Stimulated activated CD8-positive, alpha-beta memory T cell treated with anti-CD3 and anti-CD28 coated beads, Interleukin-7, amount 100 ng/mL, for 48 hours (primary cell): ENCODE results near the gene ERFL.
"Not testable (repeated sequence)": the region's sequence is repeated elsewhere in the genome, so short reads cannot be mapped to it uniquely, and the experiment has no call there.

ENCODE experiments used
- DNase-seq, 2 donors: peaks; one replicate each; pipeline ENCODE4 v3.0.0-alpha.2; 2020; ENCODE audit warnings: low read depth in 1 of 2; ENCODE audit errors: extremely low read depth in 1 of 2

ERFL gene

DNA sequence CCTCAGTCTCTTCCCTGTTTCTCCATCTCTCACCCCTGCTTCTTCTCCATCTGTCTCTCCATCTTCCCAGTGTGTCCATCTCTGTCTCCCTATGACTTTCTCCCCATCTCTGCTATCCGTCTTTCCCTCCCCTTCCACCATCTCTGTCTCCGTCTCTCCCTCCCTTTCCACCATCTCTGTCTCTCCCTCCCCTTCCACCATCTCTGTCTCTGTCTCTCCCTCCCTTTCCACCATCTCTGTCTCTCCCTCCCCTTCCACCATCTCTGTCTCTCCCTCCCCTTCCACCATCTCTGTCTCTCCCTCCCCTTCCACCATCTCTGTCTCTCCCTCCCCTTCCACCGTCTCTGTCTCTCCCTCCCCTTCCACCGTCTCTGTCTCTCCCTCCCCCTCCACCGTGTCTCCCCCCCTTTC lies 13.8 kb downstream of the ERFL start:
- not testable (repeated sequence) for DNase-seq

DNA sequence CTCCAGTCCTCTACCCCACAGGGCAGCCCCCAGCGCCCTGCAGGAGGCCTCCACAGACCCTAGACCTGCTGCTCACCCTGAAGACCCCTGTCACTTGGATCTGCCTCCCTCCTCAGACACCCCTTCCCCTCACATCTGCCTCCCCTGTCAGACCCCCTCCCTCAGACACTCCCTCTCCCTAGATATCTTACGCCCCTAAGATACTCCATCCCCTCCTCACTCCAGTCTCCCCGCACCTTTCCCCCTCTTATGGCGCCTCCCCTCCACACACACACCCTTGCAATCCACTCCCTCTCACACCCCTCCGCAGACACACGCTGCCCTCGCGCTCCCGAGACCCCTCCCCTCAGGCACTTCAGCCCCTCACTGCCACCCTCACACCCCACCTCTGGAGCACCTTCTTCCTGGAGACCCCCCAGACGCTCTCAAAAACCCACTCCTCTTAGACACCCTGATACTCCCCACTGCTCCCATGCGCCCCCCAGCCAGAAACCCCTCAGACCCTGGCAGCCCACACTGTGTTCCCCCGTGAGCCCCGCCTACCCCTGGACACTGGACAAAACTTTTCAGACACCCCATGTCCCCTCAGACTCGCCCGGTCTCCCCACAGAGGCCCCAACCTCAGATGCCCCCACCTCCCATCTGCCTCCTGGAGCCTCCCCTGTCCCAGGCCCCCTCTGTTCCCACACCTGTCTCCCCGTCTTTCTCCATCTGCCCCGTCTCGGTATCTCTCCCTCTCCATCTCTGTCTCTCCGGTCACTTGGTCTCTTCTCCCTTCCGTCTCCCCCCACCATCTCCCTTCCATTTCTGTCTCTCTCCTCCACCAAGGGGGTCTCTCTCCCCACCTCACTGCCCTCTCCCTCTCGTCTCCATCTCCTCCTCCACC lies 14.5 kb downstream of the ERFL start:
- DNase-seq, result no peak

DNA sequence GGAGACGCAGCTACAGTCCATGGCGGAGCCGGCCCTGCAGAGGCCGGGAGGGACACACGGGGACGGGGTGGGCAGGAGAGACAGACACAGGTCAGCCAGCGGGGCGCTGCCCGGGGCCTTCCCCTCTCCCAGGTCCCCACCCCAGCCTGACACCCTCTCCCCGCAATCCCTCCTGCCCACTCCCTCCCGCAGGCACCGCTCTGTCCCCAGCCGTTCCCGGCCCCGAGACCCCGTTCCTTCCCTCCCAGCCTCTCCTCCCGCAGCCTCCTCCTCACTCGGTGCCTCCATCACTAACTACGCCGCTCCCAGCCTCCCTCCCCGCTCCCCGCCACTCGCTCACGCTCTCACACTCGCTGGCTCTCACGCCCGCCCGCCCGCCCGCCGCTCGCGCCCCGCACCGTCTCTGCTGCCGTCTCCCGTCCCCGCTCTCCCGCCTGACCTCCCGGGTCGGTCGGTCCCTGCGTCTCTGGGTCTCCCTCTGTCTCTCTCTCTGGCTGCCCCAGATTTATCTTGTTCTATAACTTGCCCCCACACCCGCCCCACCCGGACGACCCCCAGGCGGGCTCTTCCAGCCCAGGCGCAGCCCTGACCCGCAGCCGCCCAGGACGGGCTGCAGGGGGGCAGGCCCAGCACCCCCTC lies 15.2 kb downstream of the ERFL start:
- no peak for DNase-seq

DNA sequence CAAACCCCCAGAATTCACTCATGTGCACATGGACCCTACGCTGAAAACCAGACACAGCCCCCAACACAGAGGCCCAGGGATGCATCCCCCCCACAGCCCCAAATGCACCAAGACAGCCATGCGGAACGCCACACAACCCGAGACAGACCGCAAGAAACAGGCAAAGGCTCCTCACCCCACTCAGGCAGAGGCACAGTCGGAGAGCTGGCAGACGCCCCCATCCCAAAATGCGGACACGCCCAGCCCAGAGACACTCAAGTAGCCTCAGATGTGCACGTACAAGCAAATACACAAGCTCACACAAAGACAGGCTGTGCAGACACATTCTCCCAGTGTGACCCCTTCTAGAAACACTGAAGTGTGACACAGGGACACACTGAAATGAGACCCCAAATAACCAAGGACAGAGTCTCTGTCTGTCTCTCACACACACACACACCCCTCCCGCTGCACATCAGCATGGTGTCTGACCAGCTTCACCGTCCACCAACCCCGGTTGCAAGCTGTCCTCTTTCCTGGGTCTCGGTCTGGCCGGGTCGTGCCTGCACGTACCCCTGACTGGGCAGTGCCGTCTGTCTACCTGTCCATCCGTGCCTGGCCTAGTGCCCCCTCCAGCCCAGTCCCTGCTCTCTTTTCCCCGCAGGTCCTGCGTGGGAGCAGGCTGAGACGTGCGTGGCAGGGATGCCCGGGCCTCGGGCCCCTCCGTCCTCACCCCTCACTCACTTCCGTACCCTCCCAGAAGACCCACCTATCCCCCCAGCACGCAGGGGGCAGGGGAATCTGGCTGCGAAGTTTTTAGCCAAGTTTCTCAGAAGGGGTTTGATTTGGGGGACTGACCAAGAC lies 16.1 kb downstream of the ERFL start:
- no peak for DNase-seq

- no peak for DNase-seq
These were observed 17.0 kb downstream of the ERFL start for GRCh38 chr19:41910992-41911888.

DNA sequence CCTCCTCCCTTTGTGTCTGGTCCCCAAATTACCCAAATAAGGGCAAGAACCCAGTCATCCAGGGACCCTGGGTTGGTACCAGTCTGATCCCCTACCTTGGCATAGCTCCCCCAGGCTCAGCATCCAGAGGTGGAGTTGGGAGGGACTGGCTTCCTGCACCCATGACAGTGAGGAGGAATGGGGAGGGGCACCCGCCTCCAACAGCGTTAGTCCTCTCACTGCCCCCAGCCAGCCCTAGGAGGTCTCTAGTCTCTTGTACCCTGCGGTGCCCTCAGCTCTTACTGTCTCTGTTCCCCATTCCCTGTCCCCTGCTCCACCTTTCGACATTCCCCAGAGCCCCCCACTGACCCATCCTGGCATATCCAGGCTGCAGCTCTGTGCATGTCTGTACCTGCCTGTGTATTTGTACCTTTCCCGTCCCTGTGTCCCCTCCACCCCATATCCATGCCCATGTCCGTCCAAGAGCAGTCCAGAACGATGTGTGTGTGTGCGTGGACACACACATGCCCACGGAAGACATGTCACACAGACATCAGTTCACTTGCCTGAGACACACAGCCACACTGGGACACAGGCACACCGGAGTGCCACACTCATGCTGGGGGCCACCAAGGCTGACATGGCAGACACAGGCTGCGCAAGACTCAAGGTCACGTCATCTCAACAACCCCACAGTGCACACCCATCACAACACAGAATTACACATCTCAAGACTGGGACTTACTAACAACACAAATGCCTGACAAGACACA lies 17.8 kb downstream of the ERFL start:
- no peak for DNase-seq

DNA sequence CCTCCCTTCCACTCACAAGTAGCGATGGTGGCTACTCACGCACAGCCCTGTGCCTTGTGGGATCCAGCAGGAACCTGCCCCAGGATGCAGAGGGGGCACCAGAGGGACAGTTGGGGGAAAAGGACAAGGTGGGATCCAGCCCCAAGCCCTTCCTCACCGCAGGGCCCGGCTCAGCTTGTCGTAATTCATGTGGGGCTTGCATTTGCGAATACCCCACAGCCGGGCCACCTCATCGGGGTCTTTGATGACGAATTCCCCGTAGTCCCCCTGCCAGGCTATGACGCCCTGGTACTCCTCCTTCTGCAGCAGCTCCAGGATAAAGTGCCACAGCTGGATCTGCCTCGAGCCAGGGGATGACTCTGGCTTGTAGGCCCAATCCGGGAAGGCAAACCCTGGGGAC lies 18.5 kb downstream of the ERFL start:
- DNase-seq, result no peak

DNA sequence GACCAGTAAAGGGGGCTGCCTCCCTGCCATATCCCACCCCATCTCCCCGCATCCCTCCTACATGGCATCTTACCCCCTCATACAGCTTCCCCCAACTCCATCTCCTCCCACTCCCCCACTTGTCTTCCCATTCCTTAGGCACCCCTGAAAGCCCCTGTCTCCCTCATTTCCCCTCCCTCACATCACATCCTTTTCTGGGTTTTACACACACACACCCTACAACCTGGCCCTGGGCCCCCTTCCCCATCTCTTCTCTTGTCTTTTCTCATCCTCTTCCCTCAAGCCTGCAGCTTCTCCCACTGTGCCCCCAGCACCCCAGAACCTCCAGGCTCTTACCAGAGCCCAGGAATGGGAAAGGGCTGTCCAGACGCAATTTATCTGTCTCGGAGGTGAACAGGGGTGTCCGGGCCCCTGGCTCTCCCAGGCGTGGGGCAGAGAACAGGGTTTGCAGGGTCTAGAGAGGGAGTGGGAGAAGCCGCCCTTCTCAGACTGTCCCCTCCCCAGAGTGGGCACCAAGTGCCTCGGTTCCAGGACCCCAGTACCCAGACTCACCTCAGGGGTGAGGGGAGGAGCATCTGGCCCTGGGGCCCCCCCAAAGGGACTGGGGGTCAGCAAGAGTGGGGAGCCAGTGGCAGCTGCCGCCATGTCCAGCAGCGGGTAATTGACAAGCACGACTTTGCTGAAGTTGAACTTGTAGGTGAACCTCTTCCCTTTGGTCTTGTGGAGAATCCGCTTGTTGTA lies 19.4 kb downstream of the ERFL start:
- DNase-seq, result no peak

DNA sequence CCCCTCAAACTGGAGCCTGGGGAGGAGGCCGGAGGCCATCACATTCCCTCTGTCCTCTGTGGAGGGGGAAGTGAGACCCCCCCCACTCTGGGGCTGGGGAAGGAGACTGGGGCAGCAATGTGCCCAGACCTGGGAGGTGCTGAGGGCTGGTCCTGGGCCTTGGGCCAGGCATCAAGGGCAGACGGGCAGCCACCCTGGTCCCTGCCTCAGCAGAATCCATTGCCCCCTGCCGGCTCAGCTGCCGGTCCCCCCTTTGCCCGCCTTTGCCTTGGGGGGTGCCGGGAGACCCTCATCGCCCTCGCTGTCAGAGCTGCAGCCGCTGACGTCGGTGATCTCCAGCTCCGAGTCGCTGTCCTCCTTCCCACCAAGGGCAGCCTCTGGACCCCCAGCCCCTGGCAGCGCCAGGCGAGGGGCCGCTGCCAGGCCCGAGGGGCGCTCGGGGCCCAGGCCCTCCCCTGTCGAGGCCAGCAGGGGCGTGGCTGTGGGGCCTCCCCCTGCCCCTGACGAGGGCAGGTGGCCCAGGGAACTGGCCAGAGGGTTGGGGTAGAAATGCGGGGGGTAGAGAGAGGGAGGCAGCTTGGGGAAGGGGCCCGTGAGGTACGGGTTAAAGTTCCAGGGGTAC lies 20.1 kb downstream of the ERFL start:
- no peak for DNase-seq

GRCh38 chr19:41906916-41907680 lies 21.2 kb downstream of the ERFL start:
- DNase-seq, result no peak

DNA sequence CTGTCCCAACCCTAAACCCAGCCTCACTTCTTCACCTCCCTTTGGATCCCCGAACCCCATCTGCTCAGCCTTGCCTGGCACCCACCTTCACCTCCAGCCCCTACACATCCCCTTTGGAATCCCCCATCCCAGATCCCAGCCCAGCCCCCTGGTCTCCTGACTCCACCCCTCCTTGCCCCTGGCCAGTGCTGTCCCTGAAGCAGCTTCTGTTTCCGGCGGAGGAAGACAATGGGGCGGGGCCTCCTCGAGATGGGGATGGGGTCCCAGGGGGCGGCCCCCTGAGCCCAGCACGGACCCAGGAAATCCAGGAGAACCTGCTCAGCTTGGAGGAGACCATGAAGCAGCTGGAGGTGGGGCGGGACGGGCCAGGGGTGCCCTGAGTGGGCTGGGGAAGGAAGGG lies 22.0 kb downstream of the ERFL start:
- no peak for DNase-seq

DNA sequence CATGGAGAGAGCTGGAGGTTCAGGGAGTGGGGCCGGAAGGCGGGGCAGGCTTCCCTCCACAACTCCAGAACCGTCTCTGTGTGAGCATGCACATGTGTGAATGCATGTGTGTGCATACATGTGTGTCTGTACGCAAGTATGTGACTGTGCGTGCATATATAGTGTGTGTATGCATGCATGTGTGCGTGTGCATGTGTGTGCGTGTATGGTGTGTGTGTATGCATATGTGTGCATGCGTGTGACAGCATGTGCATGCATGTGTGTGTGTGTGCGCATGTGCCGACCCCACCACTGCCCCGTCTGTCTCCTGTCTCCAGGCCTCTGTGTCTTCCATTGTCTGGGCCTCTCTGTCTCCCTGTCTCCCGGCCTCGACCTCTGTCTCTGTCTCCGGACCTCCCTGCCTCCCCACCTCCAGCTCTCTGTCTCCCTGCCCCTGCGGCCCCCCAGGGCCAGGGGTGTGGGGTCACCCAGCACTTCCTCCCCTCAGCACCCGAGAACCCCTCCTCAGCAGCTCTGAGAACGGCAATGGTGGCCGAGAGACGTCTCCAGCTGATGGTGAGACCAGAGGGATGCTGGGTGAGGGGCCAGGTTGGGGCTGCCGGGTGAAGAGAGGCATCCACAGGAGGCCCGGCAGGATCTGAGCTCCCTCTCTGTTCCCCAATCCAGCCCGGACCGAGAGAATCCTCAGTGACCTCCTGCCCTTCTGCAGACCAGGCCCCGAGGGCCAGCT lies 22.8 kb downstream of the ERFL start:
- DNase-seq, result no peak

DNA sequence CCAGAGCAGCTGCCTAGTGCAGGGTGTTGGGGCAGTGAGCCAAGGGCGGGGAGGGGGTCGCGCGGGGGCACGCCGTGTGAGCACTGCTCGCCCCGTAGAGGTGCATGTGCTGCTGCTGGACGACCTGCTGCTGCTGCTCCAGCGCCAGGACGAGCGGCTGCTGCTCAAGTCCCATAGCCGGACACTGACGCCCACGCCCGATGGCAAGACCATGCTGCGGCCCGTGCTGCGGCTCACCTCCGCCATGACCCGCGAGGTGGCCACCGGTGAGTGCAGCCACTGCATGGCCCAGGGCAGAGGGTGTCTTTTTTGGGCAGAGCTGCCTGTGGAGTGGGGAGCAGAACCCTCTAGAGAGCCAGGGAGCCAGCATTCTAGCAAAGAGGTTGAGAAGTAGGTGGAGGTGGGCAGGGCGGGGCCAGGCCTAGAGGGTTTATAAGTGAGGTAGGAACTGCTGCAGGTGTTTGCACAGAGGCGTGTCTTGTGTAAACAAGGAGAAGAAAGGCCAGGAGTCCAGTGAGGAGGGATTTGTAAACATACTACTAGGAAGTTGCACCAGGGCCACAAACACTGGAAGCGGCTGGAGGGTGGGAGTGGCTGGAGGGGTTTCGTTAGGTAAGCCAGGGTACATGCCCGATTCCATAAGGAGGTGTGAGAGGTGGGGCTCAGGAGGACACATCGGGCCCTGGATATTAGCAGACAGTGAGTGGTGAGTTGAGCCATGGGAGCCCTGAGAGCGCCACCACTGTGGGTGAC lies 24.0 kb downstream of the ERFL start:
- DNase-seq, result no peak

DNA sequence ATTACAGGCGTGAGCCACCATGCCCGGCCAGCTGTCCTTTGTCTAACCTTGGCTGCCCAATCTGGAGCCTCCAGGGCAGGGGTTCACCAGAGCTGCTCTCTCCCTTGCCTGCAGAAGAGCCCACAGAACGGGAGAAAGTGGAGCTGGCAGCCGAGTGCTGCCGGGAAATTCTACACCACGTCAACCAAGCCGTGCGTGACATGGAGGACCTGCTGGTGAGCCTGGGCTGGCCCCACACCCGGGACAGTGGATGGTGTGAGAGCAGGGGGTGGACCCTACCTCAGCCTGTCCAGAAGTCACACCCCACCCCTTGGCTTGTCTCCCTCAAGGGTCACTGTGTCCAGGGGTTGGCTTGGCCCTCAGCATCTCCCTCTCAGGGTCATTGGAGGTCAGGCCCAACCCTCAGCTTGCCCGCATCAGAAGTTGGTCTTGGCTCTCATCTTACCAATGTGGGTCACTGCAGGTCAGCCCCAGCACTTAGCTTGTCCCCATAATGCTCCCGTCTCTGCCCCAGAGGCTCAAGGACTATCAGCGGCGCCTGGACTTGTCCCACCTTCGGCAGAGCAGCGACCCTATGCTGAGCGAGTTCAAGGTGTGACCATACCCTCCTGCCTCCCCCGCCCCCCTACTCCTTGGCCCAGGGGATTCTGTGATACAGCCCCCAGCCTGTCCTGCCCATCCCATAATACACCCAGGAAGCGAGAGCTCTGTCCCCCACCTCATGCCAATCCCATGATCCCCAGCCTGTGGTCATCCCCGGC lies 24.9 kb downstream of the ERFL start:
- no peak for DNase-seq

DNA sequence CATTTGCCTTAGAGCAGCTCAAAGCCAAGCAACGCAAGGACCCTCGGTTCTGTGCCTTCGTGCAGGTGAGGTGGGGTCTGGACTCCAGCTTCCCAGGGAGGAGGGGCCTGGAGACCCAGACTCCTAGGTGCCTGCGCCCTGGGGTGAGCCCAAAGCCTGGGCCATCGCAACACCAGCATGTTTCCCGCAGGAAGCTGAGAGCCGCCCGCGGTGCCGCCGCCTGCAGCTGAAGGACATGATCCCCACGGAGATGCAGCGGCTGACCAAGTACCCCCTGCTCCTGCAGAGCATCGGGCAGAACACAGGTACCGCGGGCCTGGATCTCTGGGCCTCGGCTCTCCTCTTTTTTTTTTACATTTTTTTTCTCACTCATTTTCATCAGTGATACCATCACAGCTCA lies 25.7 kb downstream of the ERFL start:
- no peak for DNase-seq
